Colon (tissue), 2 donors: ENCODE measurements around the gene RELN.
"Not testable (repeated sequence)": the region's sequence is repeated elsewhere in the genome, so short reads cannot be mapped to it uniquely, and the experiment has no call there.

ENCODE experiments used
- FAIRE-seq: peaks from 2 replicates; lab custom pipeline; 2012; peaks lifted over from hg19 to GRCh38; lab: Jason Lieb, UNC
- donor health status: control.
- donor health status: control.

Gene RELN

GRCh38 chr7:103989200-103989784 is at the start of gene RELN:
Gene RELN (minus strand): TSS chr7:103989658. CDS start chr7:103989356, 302 bp downstream.
- FAIRE-seq: no peak

- no peak for FAIRE-seq
Observed at GRCh38 chr7:104038136-104038535, 48.7 kb upstream of the RELN start.

- FAIRE-seq: not testable (repeated sequence)
Observed at GRCh38 chr7:104036889-104037288, 47.4 kb upstream of the RELN start.

GRCh38 chr7:104035351-104035750 is 45.9 kb upstream of the RELN start:
- FAIRE-seq: no peak

GRCh38 chr7:104034679-104035078 is 45.2 kb upstream of the RELN start:
- FAIRE-seq: no peak

GRCh38 chr7:104033837-104034236 is 44.4 kb upstream of the RELN start:
- no peak for FAIRE-seq

GRCh38 chr7:104032486-104032885 is 43.0 kb upstream of the RELN start:
- no peak for FAIRE-seq

- FAIRE-seq: no peak
Observed at GRCh38 chr7:104029765-104030164, 40.3 kb upstream of the RELN start.

- FAIRE-seq: no peak
Observed at GRCh38 chr7:104024632-104025031, 35.2 kb upstream of the RELN start.

- no peak for FAIRE-seq
Observed at GRCh38 chr7:104023100-104023499, 33.6 kb upstream of the RELN start.

- FAIRE-seq: no peak
Observed at GRCh38 chr7:104018425-104018824, 29.0 kb upstream of the RELN start.

GRCh38 chr7:104017001-104017400 is 27.5 kb upstream of the RELN start:
- FAIRE-seq: no peak

- FAIRE-seq: no peak
Observed at GRCh38 chr7:104012835-104013234, 23.4 kb upstream of the RELN start.

GRCh38 chr7:104011829-104012228 is 22.4 kb upstream of the RELN start:
- no peak for FAIRE-seq

GRCh38 chr7:104010052-104010909 is 20.8 kb upstream of the RELN start:
- FAIRE-seq: no peak

GRCh38 chr7:104008107-104008506 is 18.6 kb upstream of the RELN start:
- FAIRE-seq: no peak

- no peak for FAIRE-seq
Observed at GRCh38 chr7:104007614-104008013, 18.2 kb upstream of the RELN start.

- FAIRE-seq: no peak
Observed at GRCh38 chr7:104005197-104005596, 15.7 kb upstream of the RELN start.

GRCh38 chr7:103996639-103997038 is 7.2 kb upstream of the RELN start:
- FAIRE-seq: no peak

- FAIRE-seq: no peak
Observed at GRCh38 chr7:103996017-103996551, 6.6 kb upstream of the RELN start.

GRCh38 chr7:103995554-103995953 is 6.1 kb upstream of the RELN start:
- no peak for FAIRE-seq

GRCh38 chr7:103993551-103993950 is 4.1 kb upstream of the RELN start:
- no peak for FAIRE-seq

GRCh38 chr7:103991406-103991805 is 1.9 kb upstream of the RELN start:
- FAIRE-seq: no peak
